ENCODE data around the gene ERG28. TPM values are rescaled to one million over a fixed set of nuclear protein-coding genes. Genes with fewer than 3 reads are reported as not detected.

The ERG28 gene
- total and polyA plus RNA-seq, 2 donors (not counting 1 experiment from before 2014, with no cell fraction given): 4.9 to 11.7 TPM

- H3K27ac ChIP-seq (ENCODE audit: low read length in 2 of 2): no peak overlapping the region
- no peaks in the 10 kb centered on the region for H4K20me1 ChIP-seq (ENCODE audit: control insufficient read depth, insufficient read depth, low read length, poor library complexity, severe bottlenecking)
- no peak overlapping the region for H3K4me3 ChIP-seq (ENCODE audit: control extremely low read depth in 1 of 5, extremely low read depth in 1 of 5, insufficient read depth in 1 of 5, low read depth in 2 of 5, low read length in 4 of 5)
- CTCF ChIA-PET: interaction anchor here (13.9 kb wide), 1 partner anchor 72 kb away, joined by 447 read pairs; the partner anchor contains the start of gene FLVCR2
- H3K9me3 Mint-ChIP-seq (ENCODE audit: insufficient read depth): no peaks in the 10 kb centered on the region
- no peak overlapping the region for H3K9ac ChIP-seq (ENCODE audit: low read length)
- TF ChIP-seq EZH2 (IDR thresholded peaks at IDR 0.05; ENCODE audit: borderline replicate concordance, insufficient read depth, low read depth, low read length, poor library complexity, severe bottlenecking) (no peak), CTCF (IDR thresholded peaks at IDR 0.05) (no peak)
- H2AFZ ChIP-seq (ENCODE audit: insufficient read depth, low read depth, low read length, poor library complexity, severe bottlenecking): no peak overlapping the region
- WGBS (ENCODE audit: insufficient coverage): 100% methylated on average over 3 of the region's 9 CpGs
- H3K27me3 ChIP-seq (replicated peaks in 1 of 4; ENCODE audit: control extremely low read depth in 1 of 4, control insufficient read depth in 3 of 4, insufficient read depth in 4 of 4, low read length in 3 of 4): no peaks in the 10 kb centered on the region
- no peak overlapping the region for H3K4me3 Mint-ChIP-seq
- H3K36me3 ChIP-seq (replicated peaks in 1 of 2; ENCODE audit: control extremely low read depth in 1 of 2, control insufficient read depth in 1 of 2, extremely low read depth in 1 of 2, insufficient read depth in 2 of 2, low read length in 1 of 2): peaks cover 0 to 44% of the 10 kb centered on the region in 2 experiments
- H3K79me2 ChIP-seq (ENCODE audit: control insufficient read depth, insufficient read depth, low read length): no peaks in the 10 kb centered on the region
- H3K9me3 ChIP-seq (ENCODE audit: control extremely low read depth in 1 of 3, control insufficient read depth in 2 of 3, insufficient read depth in 1 of 3, low read length in 2 of 3): no peaks in the 10 kb centered on the region
- H3K27me3 Mint-ChIP-seq: no peaks in the 10 kb centered on the region
- POLR2A ChIA-PET: no interaction called here
- intact Hi-C loops (cut with micrococcal nuclease): no loop called here
- DNase-seq (no peak), ATAC-seq (ENCODE audit: low read depth) (no peak)
- no peaks in the 10 kb centered on the region for H3K4me1 ChIP-seq (ENCODE audit: control insufficient read depth in 2 of 2, insufficient read depth in 2 of 2, low read length in 2 of 2)
- H3K4me1 Mint-ChIP-seq: no peaks in the 10 kb centered on the region
- no peak overlapping the region for H3K27ac Mint-ChIP-seq
- H3K4me2 ChIP-seq (replicated peaks; ENCODE audit: low read depth, low read length, poor library complexity, severe bottlenecking): no peak overlapping the region
These were observed 12.4 kb downstream of the ERG28 start for GRCh38 chr14:75648066-75648838.

DNA sequence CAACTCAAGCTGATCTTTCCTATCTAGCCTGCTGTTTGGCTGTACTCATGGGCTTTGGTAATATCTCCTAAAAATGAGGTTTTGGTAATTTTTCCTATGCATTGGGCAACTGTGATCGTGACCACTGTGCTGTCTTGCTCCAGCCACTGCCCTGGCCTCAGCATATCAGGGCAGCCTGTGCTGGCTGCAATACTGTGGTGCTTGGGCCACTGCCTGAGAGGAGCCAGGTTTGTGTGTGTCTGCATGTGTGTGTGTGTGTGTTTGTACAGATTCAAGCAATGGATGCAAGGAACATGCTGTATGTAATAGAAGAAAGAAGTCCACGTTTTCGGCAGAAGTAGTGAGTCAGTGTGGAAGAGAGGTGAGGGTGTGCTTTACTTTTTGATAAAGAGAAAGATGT lies 13.0 kb downstream of the ERG28 start:
- intact Hi-C loops (cut with micrococcal nuclease): no loop called here
- H3K36me3 ChIP-seq (replicated peaks in 1 of 2; ENCODE audit: control extremely low read depth in 1 of 2, control insufficient read depth in 1 of 2, extremely low read depth in 1 of 2, insufficient read depth in 2 of 2, low read length in 1 of 2): peaks cover 0 to 40% of the 10 kb centered on the region in 2 experiments
- no peaks in the 10 kb centered on the region for H3K9me3 ChIP-seq (ENCODE audit: control extremely low read depth in 1 of 3, control insufficient read depth in 2 of 3, insufficient read depth in 1 of 3, low read length in 2 of 3)
- peak overlapping the region; percentile 23 for H3K27ac Mint-ChIP-seq
- H3K9ac ChIP-seq (ENCODE audit: low read length): no peak overlapping the region
- WGBS (ENCODE audit: insufficient coverage): 100% methylated on average over 1 of the region's 3 CpGs
- H3K4me1 ChIP-seq (ENCODE audit: control insufficient read depth in 2 of 2, insufficient read depth in 2 of 2, low read length in 2 of 2): no peaks in the 10 kb centered on the region
- H3K79me2 ChIP-seq (ENCODE audit: control insufficient read depth, insufficient read depth, low read length): no peaks in the 10 kb centered on the region
- no peaks in the 10 kb centered on the region for H4K20me1 ChIP-seq (ENCODE audit: control insufficient read depth, insufficient read depth, low read length, poor library complexity, severe bottlenecking)
- no peaks in the 10 kb centered on the region for H3K27me3 ChIP-seq (replicated peaks in 1 of 4; ENCODE audit: control extremely low read depth in 1 of 4, control insufficient read depth in 3 of 4, insufficient read depth in 4 of 4, low read length in 3 of 4)
- no peaks in the 10 kb centered on the region for H3K27me3 Mint-ChIP-seq
- no peak for TF ChIP-seq CTCF (IDR thresholded peaks at IDR 0.05)
- H3K9me3 Mint-ChIP-seq (ENCODE audit: insufficient read depth): no peaks in the 10 kb centered on the region
- H3K27ac ChIP-seq (ENCODE audit: low read length in 2 of 2): no peak overlapping the region
- H3K4me2 ChIP-seq (replicated peaks; ENCODE audit: low read depth, low read length, poor library complexity, severe bottlenecking): no peak overlapping the region
- DNase-seq (no peak), ATAC-seq (ENCODE audit: low read depth) (no peak)
- no peak overlapping the region for H3K4me3 ChIP-seq (ENCODE audit: control extremely low read depth in 1 of 5, extremely low read depth in 1 of 5, insufficient read depth in 1 of 5, low read depth in 2 of 5, low read length in 4 of 5)
- no peak overlapping the region for H3K4me3 Mint-ChIP-seq
- CTCF ChIA-PET: interaction anchor here (2.4 kb wide), 1 partner anchor 70 kb away, joined by 11 read pairs; the partner anchor contains the start of gene FLVCR2
- POLR2A ChIA-PET: no interaction called here
- no peak overlapping the region for H2AFZ ChIP-seq (ENCODE audit: insufficient read depth, low read depth, low read length, poor library complexity, severe bottlenecking)
- no peaks in the 10 kb centered on the region for H3K4me1 Mint-ChIP-seq
